RWPE1 (cell line): Measurements from ENCODE around the gene LDAF1.
"Not testable (repeated sequence)": the region's sequence is repeated elsewhere in the genome, so short reads cannot be mapped to it uniquely, and the experiment has no call there.

Experiments
- CTCF ChIA-PET: fragments of 350-600 bp; sonication (Branson Sonifier 250); formaldehyde crosslinking; extraction: SDS; loops from one replicate; lab custom pipeline; 2021; lab: Yijun Ruan, JAX
- POLR2A ChIA-PET: fragments of 400-600 bp; formaldehyde crosslinking; extraction: SDS; loops from one replicate; lab custom pipeline; 2020; ENCODE audit warnings: antibody characterized with exemption; ENCODE audit not compliant: low non-redundant PET; lab: Yijun Ruan, JAX
- DNase-seq: peaks from one replicate; pipeline ENCODE4 v3.0.0; 2012; ENCODE audit warnings: low spot score
- H3K27ac ChIP-seq: fragments of 450-650 bp; 2 replicates; pipeline ENCODE4 v1.5.1; 2017
- TF ChIP-seq, protein P1 (sequence below): fragments of 450-650 bp; conservative IDR thresholded peaks from 2 replicates; pipeline ENCODE4 v1.5.1; 2017; ENCODE audit warnings: low read depth, mild to moderate bottlenecking

Gene LDAF1

GRCh38 chr16:21194771-21195301 is 36.4 kb downstream of the LDAF1 start:
- no peak overlapping the region for H3K27ac ChIP-seq
- no peak for DNase-seq
- ChIA-PET CTCF (interaction anchor here (1.3 kb wide), 1 partner anchor 106 kb away, joined by 3 read pairs; no protein-coding TSS in a partner anchor), POLR2A (no interaction called here)
- TF ChIP-seq, protein P1, sequence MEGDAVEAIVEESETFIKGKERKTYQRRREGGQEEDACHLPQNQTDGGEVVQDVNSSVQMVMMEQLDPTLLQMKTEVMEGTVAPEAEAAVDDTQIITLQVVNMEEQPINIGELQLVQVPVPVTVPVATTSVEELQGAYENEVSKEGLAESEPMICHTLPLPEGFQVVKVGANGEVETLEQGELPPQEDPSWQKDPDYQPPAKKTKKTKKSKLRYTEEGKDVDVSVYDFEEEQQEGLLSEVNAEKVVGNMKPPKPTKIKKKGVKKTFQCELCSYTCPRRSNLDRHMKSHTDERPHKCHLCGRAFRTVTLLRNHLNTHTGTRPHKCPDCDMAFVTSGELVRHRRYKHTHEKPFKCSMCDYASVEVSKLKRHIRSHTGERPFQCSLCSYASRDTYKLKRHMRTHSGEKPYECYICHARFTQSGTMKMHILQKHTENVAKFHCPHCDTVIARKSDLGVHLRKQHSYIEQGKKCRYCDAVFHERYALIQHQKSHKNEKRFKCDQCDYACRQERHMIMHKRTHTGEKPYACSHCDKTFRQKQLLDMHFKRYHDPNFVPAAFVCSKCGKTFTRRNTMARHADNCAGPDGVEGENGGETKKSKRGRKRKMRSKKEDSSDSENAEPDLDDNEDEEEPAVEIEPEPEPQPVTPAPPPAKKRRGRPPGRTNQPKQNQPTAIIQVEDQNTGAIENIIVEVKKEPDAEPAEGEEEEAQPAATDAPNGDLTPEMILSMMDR: no peak

GRCh38 chr16:21195330-21195729 is 36.9 kb downstream of the LDAF1 start:
- DNase-seq, H3K27ac ChIP-seq, POLR2A ChIA-PET: not testable (repeated sequence)
- CTCF ChIA-PET: interaction anchor here (1.3 kb wide), 1 partner anchor 105 kb away, joined by 3 read pairs; no protein-coding TSS in a partner anchor

GRCh38 chr16:21197112-21197511 is 38.6 kb downstream of the LDAF1 start:
- CTCF ChIA-PET: interaction anchor here (0.7 kb wide), 1 partner anchor 357 kb away, joined by 3 read pairs; no protein-coding TSS in a partner anchor

GRCh38 chr16:21197621-21198020 is 39.1 kb downstream of the LDAF1 start:
- TF ChIP-seq, protein P1: no peak
- POLR2A ChIA-PET: no interaction called here
- no peak for DNase-seq
- CTCF ChIA-PET: interaction anchor here (0.7 to 1.6 kb wide), 2 partner anchors 9 to 356 kb away, joined by 3 to 6 read pairs; no protein-coding TSS in a partner anchor
- H3K27ac ChIP-seq: no peak overlapping the region

More at GRCh38 chr16:21197112-21197511, 38.6 kb downstream of the LDAF1 start:
- no peak for DNase-seq
- H3K27ac ChIP-seq: no peak overlapping the region
- TF ChIP-seq, protein P1: no peak
- POLR2A ChIA-PET: no interaction called here

DNA sequence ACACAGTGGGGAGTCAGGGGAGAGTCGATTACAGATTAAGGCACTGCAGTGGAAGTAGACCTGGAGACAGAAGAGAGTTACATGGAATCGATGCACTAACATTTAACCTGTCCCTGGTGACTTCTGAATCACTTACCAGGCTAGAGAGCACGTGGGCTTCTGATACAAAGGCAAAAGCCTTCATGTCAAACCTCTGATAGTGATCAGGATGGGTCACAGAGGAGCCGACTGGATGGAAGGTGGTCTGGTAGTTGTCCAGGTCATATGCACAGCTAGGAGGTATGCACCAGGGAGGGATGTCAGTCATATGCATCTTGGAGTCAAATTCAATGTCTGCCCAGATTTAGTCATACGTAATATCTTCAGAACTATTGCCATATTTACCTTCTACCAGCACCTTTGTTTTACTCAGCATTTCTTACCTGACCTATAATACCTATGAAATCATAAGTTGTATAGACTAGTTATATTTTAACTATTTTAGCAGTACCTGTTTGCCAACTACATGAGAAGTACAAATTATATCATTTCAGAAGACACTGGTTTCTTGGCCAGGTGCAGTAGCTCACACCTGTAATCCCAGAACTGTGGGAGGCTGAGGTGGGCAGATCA is 41.2 kb downstream of the LDAF1 start:
- ChIA-PET POLR2A (no interaction called here), CTCF (interaction anchor here (1.2 kb wide), 1 partner anchor 11 kb away, joined by 4 read pairs; no protein-coding TSS in a partner anchor)
- TF ChIP-seq, protein P1: no peak
- no peak overlapping the region for H3K27ac ChIP-seq
- no peak for DNase-seq

DNA sequence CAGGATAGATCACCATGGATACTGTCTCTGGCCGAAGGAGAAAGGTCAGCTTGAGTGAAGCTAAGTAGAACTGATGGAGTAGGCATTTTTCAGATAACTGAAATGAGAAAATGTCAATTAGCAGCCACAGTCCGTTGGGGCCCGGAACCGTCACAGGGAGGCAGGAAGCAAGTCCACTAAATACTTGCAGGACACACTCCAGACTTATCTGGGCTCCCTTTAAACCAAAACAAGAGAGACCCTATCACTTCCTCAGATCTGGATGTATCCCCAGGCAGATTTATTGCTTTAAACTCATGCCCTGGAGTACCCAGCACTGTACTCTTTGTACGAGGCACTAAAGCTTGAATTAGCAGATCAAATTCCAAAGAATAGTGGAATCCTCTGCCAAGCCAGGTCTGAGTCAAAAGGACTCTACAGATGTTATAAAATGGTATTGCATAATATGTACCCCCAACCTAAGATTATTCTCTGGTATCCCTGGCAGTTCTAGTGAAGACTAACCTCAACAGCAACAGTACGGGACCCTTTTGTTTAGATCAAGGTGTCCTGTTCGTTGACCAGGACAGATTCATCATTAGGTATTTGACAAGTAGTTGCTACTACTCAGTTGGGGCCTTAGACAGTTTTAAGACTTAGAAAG is 44.8 kb downstream of the LDAF1 start:
- ChIA-PET POLR2A (no interaction called here), CTCF (interaction anchor here (1.0 kb wide), 1 partner anchor 15 kb away, joined by 4 read pairs; no protein-coding TSS in a partner anchor)
- no peak for DNase-seq
- TF ChIP-seq, protein P1: no peak
- H3K27ac ChIP-seq: no peak overlapping the region

DNA sequence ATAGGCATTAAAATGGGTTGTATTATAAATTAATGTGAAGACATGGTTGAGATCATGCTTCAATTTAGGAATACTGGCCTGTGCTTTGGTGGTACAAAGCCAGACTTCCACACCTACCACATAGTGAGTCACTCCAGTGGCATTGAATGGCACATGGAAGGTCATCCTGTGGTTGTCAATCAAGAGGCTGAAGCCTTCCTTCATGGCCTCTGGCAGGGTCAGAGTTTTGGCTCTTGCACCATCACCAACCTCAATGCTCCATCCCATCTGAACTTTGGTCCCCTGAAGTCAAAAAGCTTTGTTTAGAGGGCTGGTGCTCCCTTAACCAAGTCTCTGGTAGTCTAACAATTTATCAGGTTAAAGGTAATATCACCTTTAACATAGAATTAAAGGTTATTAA is 46.8 kb downstream of the LDAF1 start:
- ChIA-PET POLR2A (no interaction called here), CTCF (no interaction called here)
- H3K27ac ChIP-seq: no peak overlapping the region
- DNase-seq: no peak
- TF ChIP-seq, protein P1: no peak
